ENCODE data around the gene CCL26. TPM values are rescaled to one million over a fixed set of nuclear protein-coding genes. Genes with fewer than 3 reads are reported as not detected.

Gene CCL26
- total and polyA plus RNA-seq, 9 of the 15 experiments (the other 6 are each of a cell fraction or from before 2014, with no cell fraction given), result 2.3 to 26.8 (median 8.4) TPM

DNA sequence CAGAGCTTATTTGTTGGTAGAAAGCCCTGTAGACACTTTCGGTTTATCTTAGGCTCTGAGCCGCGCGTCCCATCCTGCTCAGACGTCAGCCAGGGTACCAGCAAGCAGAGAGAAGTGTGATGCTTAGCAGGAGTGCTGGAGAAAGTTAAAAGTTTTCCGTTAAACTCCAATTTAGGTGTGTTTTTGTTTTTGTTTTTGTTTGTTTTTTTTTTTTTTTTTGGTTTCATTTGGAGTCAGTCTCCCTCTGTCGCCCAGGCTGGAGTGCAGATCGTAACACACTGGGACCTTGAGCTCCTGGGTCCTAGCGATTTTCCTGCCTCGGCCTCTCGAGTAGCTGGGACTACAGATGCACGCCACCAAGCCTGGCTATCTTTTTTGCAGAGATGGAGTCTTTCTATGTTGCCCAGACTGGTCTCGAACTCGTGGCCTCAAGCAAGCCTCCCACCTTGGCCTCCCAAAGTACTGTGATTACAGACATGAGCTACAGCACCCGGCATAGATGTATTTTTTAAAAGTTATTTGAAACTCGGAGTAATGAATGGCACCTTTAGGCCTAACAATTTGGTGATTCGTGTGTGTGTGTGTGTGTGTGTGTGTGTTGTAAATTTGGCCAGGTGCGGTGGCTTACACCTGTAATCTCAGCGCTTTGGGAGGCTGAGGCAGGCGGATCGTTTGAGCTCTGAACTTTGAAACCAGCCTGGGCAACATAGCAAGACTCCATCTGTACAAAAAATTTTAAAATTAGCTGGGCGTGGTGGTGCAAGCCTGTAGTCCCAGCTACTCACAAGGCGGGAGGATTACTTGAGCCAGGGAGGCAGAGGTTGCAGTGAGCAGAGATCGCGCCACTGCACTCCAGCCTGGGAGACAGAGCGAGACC is 32.0 kb downstream of the CCL26 start (continued):
- TF ChIP-seq, protein P1, sequence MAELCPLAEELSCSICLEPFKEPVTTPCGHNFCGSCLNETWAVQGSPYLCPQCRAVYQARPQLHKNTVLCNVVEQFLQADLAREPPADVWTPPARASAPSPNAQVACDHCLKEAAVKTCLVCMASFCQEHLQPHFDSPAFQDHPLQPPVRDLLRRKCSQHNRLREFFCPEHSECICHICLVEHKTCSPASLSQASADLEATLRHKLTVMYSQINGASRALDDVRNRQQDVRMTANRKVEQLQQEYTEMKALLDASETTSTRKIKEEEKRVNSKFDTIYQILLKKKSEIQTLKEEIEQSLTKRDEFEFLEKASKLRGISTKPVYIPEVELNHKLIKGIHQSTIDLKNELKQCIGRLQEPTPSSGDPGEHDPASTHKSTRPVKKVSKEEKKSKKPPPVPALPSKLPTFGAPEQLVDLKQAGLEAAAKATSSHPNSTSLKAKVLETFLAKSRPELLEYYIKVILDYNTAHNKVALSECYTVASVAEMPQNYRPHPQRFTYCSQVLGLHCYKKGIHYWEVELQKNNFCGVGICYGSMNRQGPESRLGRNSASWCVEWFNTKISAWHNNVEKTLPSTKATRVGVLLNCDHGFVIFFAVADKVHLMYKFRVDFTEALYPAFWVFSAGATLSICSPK (IDR thresholded peaks at IDR 0.05; ENCODE audit: borderline replicate concordance), result 0 out of 2 replicates have a peak, but pooled peaks have one; percentile 45
- TF ChIP-seq POLR3G (IDR thresholded peaks at IDR 0.05; ENCODE audit: extremely low read depth, insufficient read length, insufficient replicate concordance), result no peak
- TF ChIP-seq CC2D1A (IDR thresholded peaks at IDR 0.05), result 0 out of 2 replicates have a peak, but pooled peaks have one; percentile 37
- TF ChIP-seq PRPF4 (IDR thresholded peaks at IDR 0.05; ENCODE audit: insufficient read depth, low read depth, low read length, poor library complexity, severe bottlenecking), result no peak
- no peak for TF ChIP-seq ID3 (CRISPR knock-in tag; IDR thresholded peaks at IDR 0.05)
- no peak for TF ChIP-seq ID3 (tag; IDR thresholded peaks at IDR 0.05)
- TF ChIP-seq ZNF589 (CRISPR knock-in tag; IDR thresholded peaks at IDR 0.05; ENCODE audit: low read depth), result no peak
- TF ChIP-seq SMARCA5 (IDR thresholded peaks at IDR 0.05), result no peak
- no peak for TF ChIP-seq NFE2L1 (tag; IDR thresholded peaks at IDR 0.05; ENCODE audit: borderline replicate concordance, low read depth)
- TF ChIP-seq ZNF384 (IDR thresholded peaks at IDR 0.05; ENCODE audit: low read depth, low read length), result no peak
- peak; percentile 59 for TF ChIP-seq RBM25 (IDR thresholded peaks at IDR 0.05; ENCODE audit: low read depth, low read length, severe bottlenecking)
- 0 out of 2 replicates have a peak, but pooled peaks have one; percentile 55 for TF ChIP-seq SMAD4 (CRISPR knock-in tag; conservative IDR thresholded peaks at IDR 0.05)
- no peak for TF ChIP-seq XRCC4 (IDR thresholded peaks at IDR 0.05; ENCODE audit: extremely low read depth, insufficient read depth, insufficient read length)
- TF ChIP-seq SAFB (IDR thresholded peaks at IDR 0.05; ENCODE audit: borderline replicate concordance, low read depth, low read length), result no peak
- no peak for TF ChIP-seq SIRT6 (IDR thresholded peaks at IDR 0.05; ENCODE audit: low read depth, low read length)
- TF ChIP-seq DPF2 (IDR thresholded peaks at IDR 0.05), result peak; percentile 59; the same call in 1 of the 2 replicates
- TF ChIP-seq, protein P2, sequence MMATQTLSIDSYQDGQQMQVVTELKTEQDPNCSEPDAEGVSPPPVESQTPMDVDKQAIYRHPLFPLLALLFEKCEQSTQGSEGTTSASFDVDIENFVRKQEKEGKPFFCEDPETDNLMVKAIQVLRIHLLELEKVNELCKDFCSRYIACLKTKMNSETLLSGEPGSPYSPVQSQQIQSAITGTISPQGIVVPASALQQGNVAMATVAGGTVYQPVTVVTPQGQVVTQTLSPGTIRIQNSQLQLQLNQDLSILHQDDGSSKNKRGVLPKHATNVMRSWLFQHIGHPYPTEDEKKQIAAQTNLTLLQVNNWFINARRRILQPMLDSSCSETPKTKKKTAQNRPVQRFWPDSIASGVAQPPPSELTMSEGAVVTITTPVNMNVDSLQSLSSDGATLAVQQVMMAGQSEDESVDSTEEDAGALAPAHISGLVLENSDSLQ (IDR thresholded peaks at IDR 0.05), result peak; percentile 10; the same call in 1 of the 2 replicates
- no peak for TF ChIP-seq E2F3 (CRISPR knock-in tag; IDR thresholded peaks at IDR 0.05)
- TF ChIP-seq ARID2 (IDR thresholded peaks at IDR 0.05), result no peak
- no peak for TF ChIP-seq EP300 (IDR thresholded peaks at IDR 0.05; ENCODE audit: low read length)
- no peak for TF ChIP-seq ZNF12 (CRISPR knock-in tag; IDR thresholded peaks at IDR 0.05)
- TF ChIP-seq RBM17 (IDR thresholded peaks at IDR 0.05; ENCODE audit: borderline replicate concordance, low read depth, low read length), result no peak
- TF ChIP-seq PYGO2 (tag; IDR thresholded peaks at IDR 0.05), result 0 out of 2 replicates have a peak, but pooled peaks have one; percentile 14
- no peak for TF ChIP-seq GTF2A2 (tag; IDR thresholded peaks at IDR 0.05)
- TF ChIP-seq CBX1 (IDR thresholded peaks at IDR 0.05; ENCODE audit: low read depth), result 0 out of 2 replicates have a peak, but pooled peaks have one; percentile 34
- TF ChIP-seq SMARCA4 (IDR thresholded peaks at IDR 0.05), result no peak
- peak in 1 of 2 experiments; percentile 1; a peak in 1 of 4 replicates for TF ChIP-seq RCOR1 (IDR thresholded peaks at IDR 0.05; ENCODE audit: borderline replicate concordance in 1 of 2, low read depth in 2 of 2, low read length in 2 of 2)
